ENCODE results near the gene VSX1.

The VSX1 gene

DNA sequence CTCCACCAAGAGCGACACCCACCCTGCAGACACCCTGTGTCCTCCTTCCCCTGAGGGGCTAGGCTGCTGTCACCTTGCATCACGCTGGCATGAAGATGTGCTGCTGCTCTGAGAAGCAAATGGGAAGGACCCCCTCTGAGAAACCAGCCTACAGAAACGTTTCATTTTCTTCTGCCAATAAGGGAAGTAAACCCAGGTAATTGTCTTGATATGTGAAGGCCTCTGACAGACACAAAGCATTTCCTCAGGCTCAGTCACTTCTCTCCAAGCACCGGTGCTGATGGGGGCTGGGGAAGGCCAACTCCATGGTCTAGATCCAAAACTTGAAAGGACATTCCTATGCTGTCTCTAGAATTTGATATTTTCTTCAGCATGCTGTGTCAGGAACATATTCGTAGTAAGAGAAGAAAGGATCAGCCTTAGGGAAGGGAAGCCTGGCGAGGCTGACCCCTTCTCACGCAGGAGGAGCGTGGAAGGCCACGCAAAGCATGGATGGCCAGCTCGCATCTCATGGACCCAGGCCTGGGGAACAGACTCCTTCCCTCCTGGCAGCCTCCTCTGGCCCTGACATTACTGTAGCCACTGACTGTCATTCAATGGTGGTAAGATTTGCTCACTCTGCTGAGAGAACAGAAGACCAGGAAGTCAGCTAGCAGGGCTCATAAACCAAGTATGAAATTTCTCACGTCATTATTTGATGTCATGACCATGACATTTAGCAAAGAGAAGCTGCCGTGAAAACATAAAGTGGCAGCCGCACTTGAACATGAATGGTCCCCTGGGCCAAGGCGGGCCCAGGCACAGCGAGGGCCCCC, 44.4 kb downstream of the VSX1 start:
- no peak for DNase-seq

DNA sequence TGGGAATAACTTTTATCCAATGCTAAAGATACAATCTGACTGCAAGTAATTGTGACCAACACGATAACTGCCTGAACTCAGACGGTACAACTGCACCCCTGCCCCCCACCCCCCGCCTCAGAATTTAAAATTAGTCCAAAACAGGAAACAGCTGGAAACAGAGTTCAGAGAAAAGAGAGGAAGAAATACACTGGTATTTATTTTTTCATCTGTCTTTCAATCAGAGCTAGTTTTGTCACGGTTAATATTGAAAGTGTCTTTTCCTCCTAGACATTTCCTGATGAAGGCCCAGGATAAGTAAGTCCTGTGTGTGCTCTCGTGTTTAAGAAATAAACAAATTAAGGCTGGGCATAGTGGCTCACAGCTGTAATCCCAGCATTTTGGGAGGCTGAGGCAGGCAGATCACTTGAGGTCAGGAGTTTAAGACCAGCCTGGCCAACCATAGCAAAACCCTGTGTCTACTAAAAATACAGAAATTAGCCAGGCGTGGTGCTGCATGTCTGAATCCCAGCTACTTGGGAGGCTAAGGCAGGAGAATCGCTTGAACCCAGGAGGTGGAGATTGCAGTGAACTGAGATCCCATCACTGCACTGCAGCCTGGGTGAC, 45.5 kb downstream of the VSX1 start:
- DNase-seq = no peak

DNA sequence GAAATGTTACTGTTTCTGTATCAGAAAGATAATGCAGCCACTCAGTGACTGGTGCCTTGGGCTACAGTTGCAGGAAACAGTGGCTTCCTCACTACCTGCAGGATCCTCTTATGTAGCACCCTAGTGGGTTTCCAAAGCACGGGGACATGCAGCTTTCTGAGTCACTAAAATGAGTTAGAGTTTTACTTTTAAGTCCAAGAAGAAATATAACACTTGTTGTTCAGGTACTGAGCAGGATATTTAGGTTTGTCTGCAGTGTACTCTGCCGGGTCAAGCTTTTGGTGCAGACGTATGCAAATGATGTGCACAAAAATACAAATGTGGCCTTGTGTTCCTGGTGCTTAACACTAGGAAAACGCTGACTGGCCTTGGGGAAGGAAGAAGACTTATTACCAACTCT, 46.0 kb downstream of the VSX1 start:
- DNase-seq = no peak

DNA sequence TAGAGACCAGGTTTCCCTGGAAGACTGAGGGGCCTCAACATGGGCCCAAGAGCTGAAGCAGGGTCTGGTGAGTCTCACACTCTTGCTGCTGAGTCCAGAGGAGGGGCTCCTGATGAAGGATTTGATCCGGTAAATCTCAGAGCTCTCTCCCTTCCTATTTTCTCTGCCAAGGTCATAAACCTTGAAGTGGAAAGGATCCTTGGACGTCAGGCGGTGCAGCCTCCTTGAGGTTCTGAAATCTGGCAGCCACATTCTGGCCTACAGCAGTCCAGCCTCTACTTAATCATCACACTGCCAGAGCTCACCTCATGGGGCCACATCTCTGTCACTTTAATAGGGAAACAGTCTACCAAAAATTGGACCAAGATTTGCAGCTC, 48.0 kb downstream of the VSX1 start:
- no peak for DNase-seq

DNA sequence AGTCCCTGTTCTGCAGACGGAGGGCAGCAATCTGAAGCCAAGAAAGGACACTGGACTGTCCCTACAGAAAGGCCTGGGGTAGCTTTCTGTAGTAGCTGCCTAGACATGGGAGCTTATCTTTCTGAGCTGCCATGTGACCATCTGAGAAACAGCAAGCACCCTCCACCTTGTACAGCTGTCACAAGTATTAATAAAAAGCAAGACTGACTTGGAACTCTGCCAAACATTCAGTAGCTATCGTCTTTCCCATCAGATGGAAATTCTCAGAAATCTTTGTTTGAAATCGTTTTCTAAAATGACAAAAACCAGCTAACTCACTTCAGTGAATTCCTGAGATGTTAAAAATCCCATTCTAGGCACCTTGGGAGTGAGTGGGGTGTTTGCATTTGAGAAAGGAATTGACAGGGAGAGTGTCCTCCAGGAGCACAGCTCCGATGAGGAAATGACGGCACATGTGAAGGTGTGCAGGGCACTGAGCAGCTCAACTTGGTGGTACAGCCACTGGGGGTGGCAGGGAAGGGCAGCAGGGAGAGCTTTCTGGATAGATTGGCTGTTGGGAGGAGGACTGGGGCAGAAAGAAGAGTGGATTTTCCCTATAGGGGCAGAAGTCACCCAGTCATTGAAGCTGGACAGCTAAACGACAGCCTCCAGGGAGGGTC, 48.5 kb downstream of the VSX1 start:
- DNase-seq = no peak

DNA sequence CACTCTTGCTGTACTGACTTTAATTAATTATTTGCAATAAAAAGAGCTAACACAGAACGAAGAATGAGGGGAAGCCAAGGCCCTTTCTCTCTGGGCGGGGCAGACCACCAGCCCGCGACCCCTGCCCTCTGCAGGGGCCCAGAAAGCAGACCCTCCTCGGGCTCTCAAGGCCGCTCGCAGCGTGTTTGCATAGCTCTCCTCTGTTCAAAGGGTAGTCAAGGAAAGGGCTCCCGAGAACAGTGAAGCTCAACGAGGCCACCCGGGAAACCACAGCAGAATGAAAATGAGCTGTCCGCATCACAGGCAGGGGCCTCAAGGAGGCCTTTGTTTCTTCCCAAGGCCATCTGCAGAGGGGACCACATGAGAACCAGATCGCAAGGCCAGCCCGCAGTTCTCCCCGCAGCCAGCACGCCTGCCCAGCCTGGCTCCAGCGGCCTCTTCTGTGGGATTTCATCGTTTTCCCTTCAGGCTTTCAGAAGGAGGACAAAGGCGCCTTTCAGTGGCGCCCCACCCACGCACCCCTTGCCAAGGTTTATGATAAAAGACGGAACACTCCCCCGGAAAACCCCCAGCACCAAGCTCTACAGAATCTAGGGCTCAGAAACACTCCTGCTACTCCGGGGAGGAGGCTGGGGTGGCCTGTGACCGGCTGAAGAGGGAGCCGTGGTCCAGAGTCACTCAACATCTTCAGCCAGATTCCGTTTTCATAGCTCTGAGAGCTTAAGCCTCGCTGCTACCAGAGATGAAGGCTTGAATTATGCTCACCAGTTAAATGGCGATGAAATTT, 49.3 kb downstream of the VSX1 start:
- no peak for DNase-seq

DNA sequence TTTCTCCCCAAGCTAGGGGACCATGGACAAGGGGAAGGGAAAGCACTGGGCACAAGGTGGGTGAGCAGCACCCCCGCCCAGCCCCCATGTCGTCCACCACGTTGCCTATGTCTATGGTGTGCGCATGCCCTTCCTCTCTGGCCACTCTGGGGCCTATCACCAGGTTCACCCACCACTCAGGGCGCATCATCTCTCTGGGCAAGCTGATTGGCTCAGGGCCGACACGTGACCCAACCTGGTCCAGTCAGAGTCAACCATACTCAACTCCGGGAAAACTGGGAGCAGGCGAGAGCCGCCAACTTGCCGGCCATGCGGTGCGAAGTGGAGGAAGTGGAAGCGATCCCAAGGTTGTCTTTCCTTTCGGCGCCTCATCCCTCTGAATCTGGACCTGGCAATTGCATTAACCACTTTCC, 49.9 kb downstream of the VSX1 start:
- DNase-seq = no peak

DNA sequence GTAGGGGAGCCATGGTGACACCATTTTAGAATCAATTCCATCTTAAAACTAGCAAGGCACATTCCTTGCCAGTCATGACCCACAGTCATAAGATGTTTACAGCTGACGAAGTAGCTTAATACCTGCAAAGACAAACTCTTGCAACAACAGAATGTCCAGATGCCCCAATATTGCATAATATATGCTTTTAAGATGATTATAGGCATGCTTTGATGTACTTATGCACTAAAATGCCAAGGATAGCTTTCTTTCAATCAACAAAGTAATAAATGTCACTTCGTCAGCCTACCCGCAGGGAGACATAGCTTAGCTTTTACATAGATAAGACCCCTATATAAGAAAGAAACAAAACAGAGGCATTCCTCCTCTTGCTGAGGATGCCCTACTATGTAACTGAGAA, 50.7 kb downstream of the VSX1 start:
- DNase-seq = no peak

DNA sequence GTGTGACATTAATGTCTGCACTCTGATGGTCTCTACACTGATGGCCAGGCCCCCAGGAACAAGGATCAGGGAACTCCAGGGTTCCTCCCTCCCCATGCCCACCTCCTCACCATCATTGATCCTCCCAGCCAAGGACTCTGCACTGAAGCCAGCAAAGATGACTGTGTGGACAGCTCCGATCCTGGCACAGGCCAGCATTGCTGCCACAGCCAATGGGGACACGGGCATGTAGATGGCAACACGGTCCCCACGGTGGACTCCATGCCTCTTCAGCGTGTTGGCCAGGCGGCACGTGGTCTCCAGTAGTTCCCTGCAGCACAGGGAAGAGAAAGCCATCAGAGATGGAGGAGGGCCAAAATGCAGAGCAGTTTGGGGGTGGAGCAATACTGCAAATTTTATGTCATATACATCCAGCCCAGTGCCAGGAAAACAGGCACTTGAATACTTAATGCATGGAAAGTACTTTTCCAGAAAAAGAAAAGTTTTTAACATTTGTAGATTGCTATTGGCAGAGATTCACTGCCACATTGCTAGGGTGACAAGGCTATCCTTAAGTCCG, 51.2 kb downstream of the VSX1 start:
- no peak for DNase-seq

DNA sequence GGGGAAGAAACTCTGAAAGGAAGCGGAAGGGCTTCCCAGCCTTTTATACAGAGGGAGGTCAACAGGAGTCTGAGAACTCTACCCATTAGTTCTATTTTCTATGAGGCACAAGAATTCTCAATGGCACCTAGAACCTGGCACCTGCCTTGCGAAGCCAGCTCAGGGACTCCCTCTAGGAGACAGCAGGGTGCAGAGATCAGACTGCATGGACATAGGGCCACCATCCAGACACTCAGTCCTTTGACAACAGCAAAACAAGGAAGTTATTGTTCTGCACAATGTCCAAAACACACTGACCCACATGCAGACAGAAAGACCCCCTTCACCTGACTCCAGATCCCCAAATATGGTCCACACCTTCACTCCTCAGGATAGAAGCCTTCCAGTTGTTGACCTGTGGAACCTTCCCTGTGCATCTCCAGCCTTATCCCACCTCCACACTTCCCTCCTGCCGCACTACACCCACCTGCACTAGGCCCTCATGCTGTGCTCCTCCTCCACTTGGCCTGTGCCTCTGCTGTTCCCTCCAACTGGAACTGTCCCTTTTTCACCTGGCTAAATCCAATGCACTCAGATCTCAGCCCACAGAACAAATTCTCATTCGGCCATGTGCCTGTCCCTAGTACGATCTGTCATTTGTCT, 51.8 kb downstream of the VSX1 start:
- no peak for DNase-seq

DNA sequence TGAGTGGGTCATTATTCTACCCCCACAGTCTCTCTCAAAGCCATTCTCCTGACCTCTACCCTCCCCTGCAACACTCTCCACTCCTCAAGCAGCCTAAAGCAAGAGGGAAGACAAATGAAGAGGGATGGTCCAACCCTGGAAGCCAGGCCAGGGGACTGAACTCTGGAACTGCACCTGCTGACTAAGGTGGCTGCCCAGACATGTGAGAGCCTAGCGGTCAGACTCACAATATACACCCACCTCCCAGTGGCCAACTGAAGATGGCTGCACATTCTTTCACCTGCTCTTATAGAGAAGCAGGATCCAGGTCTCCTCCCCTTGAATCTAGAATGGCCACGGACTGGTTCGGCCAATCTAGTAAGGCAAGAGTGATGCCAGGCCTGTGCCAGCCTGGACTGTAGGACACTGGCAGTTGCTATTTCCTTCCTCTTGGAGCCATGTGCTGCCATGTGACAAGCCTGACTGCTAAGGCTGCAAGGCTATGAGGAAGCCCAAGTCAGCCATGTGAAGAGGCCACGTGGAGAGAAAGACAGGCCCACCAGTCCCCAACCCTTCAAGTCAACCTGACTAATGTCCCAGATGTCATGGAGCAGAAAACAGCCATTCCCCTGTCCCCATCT, 55.8 kb downstream of the VSX1 start:
- DNase-seq = peak in 2 of 3 donors; percentile 20 to 23

Data from suppressor macrophage treated with lipopolysaccharide for 1 hour (primary cell).